IPS-20b (cell line): ENCODE results near the gene AMY2A.
"Not testable (repeated sequence)": the region's sequence is repeated elsewhere in the genome, so short reads cannot be mapped to it uniquely, and the experiment has no call there.

ENCODE experiments used
- H3K27ac ChIP-seq: one replicate; pipeline ENCODE4 v1.5.1; 2013; ENCODE audit warnings: low read length
- H3K27me3 ChIP-seq: 2 replicates; pipeline ENCODE4 v1.6.1; 2013; ENCODE audit warnings: mild to moderate bottlenecking, low read length, inconsistent platforms; ENCODE audit not compliant: insufficient read depth
- H3K36me3 ChIP-seq: 2 replicates; pipeline ENCODE4 v1.6.1; 2013; ENCODE audit warnings: low read depth, mild to moderate bottlenecking, inconsistent platforms, low read length, moderate library complexity; ENCODE audit not compliant: insufficient read depth
- H3K4me1 ChIP-seq: 2 replicates; pipeline ENCODE4 v1.6.1; 2013; ENCODE audit warnings: mild to moderate bottlenecking, control low read depth, inconsistent platforms, low read length, moderate library complexity; ENCODE audit not compliant: insufficient read depth
- H3K4me3 ChIP-seq: 2 replicates; pipeline ENCODE4 v1.5.1; 2013; ENCODE audit warnings: mild to moderate bottlenecking, low read length, inconsistent platforms
- H3K9ac ChIP-seq: 2 replicates; pipeline ENCODE4 v1.6.1; 2013; ENCODE audit warnings: low read depth, mild to moderate bottlenecking, inconsistent platforms, low read length, moderate library complexity
- H3K9me3 ChIP-seq: 2 replicates; pipeline ENCODE4 v1.6.1; 2013; ENCODE audit warnings: mild to moderate bottlenecking, low read depth, low read length, inconsistent platforms; ENCODE audit not compliant: insufficient read depth

Gene AMY2A

GRCh38 chr1:103616994-103617477, at the start of gene AMY2A:
Gene AMY2A, plus strand, starts transcription at chr1:103617427. Its CDS starts 14 bp downstream, at chr1:103617441.
- not testable (repeated sequence) for H3K9ac ChIP-seq, H3K27me3 ChIP-seq

GRCh38 chr1:103569493-103569892, 47.7 kb upstream of the AMY2A start:
- Histone ChIP-seq H3K9me3 (0 out of 2 replicates have a peak, but pooled peaks cover 6% of the 10 kb centered on the region), H3K27me3 (no peaks in the 10 kb centered on the region), H3K27ac (no peak overlapping the region), H3K4me1 (no peaks in the 10 kb centered on the region), H3K4me3 (no peak overlapping the region), H3K9ac (no peak overlapping the region), H3K36me3 (no peaks in the 10 kb centered on the region)

More at GRCh38 chr1:103616994-103617477, at the start of gene AMY2A:
- not testable (repeated sequence) for H3K27ac ChIP-seq, H3K36me3 ChIP-seq, H3K4me3 ChIP-seq, H3K4me1 ChIP-seq, H3K9me3 ChIP-seq

- H3K36me3 ChIP-seq, result not testable (repeated sequence)
Measured at GRCh38 chr1:103571289-103571688, 45.9 kb upstream of the AMY2A start, which contains the start of gene AMY2B. Gene AMY2B, plus strand, starts transcription at chr1:103571589. Its CDS starts 14 bp downstream, at chr1:103571603.

GRCh38 chr1:103576065-103576464, 41.2 kb upstream of the AMY2A start:
- Histone ChIP-seq H3K4me1 (no peaks in the 10 kb centered on the region), H3K9ac (no peak overlapping the region), H3K36me3 (no peaks in the 10 kb centered on the region), H3K27me3 (no peaks in the 10 kb centered on the region), H3K4me3 (no peak overlapping the region), H3K9me3 (no peaks in the 10 kb centered on the region), H3K27ac (no peak overlapping the region)

More at GRCh38 chr1:103571289-103571688, 45.9 kb upstream of the AMY2A start, which contains the start of gene AMY2B:
- not testable (repeated sequence) for H3K4me3 ChIP-seq, H3K27ac ChIP-seq, H3K9me3 ChIP-seq, H3K27me3 ChIP-seq, H3K9ac ChIP-seq, H3K4me1 ChIP-seq

- not testable (repeated sequence) for H3K4me1 ChIP-seq, H3K36me3 ChIP-seq, H3K27me3 ChIP-seq, H3K9me3 ChIP-seq, H3K9ac ChIP-seq, H3K4me3 ChIP-seq, H3K27ac ChIP-seq
Measured at GRCh38 chr1:103576784-103577183, 40.4 kb upstream of the AMY2A start.

- H3K4me1 ChIP-seq, result no peaks in the 10 kb centered on the region
- H3K4me3 ChIP-seq, result no peak overlapping the region
- H3K9me3 ChIP-seq, result peaks cover 6% of the 10 kb centered on the region; the same call in 1 of the 2 replicates
- H3K27me3 ChIP-seq, result no peaks in the 10 kb centered on the region
- no peak overlapping the region for H3K27ac ChIP-seq
- no peaks in the 10 kb centered on the region for H3K36me3 ChIP-seq
- H3K9ac ChIP-seq, result no peak overlapping the region
Measured at GRCh38 chr1:103582464-103582863, 34.8 kb upstream of the AMY2A start.

GRCh38 chr1:103583887-103584286, 33.3 kb upstream of the AMY2A start:
- H3K4me3 ChIP-seq, result no peak overlapping the region
- H3K27me3 ChIP-seq, result no peaks in the 10 kb centered on the region
- H3K4me1 ChIP-seq, result no peaks in the 10 kb centered on the region
- H3K36me3 ChIP-seq, result no peaks in the 10 kb centered on the region
- H3K27ac ChIP-seq, result no peak overlapping the region
- no peak overlapping the region for H3K9ac ChIP-seq
- peaks cover 20% of the 10 kb centered on the region; the same call in 1 of the 2 replicates for H3K9me3 ChIP-seq

GRCh38 chr1:103584537-103584936, 32.7 kb upstream of the AMY2A start:
- no peaks in the 10 kb centered on the region for H3K4me1 ChIP-seq
- H3K27ac ChIP-seq, result no peak overlapping the region
- H3K9me3 ChIP-seq, result peaks cover 27% of the 10 kb centered on the region
- no peaks in the 10 kb centered on the region for H3K27me3 ChIP-seq
- H3K4me3 ChIP-seq, result no peak overlapping the region
- no peak overlapping the region for H3K9ac ChIP-seq
- no peaks in the 10 kb centered on the region for H3K36me3 ChIP-seq

- H3K9me3 ChIP-seq, H3K36me3 ChIP-seq, H3K27ac ChIP-seq, H3K9ac ChIP-seq, H3K4me1 ChIP-seq, H3K27me3 ChIP-seq, H3K4me3 ChIP-seq: not testable (repeated sequence)
Measured at GRCh38 chr1:103602740-103603139, 14.5 kb upstream of the AMY2A start.

- H3K4me3 ChIP-seq, result no peak overlapping the region
- no peak overlapping the region for H3K9ac ChIP-seq
- H3K9me3 ChIP-seq, result no peaks in the 10 kb centered on the region
- no peaks in the 10 kb centered on the region for H3K27me3 ChIP-seq
- H3K4me1 ChIP-seq, result no peaks in the 10 kb centered on the region
- no peak overlapping the region for H3K27ac ChIP-seq
- no peaks in the 10 kb centered on the region for H3K36me3 ChIP-seq
Measured at GRCh38 chr1:103616362-103616761, 865 bp upstream of the AMY2A start.

- H3K9me3 ChIP-seq, H3K27me3 ChIP-seq, H3K9ac ChIP-seq, H3K4me1 ChIP-seq, H3K27ac ChIP-seq, H3K4me3 ChIP-seq, H3K36me3 ChIP-seq: not testable (repeated sequence)
Measured at GRCh38 chr1:103627436-103627835, 10.2 kb downstream of the AMY2A start.

GRCh38 chr1:103641194-103641593, 24.0 kb downstream of the AMY2A start:
- H3K9me3 ChIP-seq, H3K4me3 ChIP-seq, H3K4me1 ChIP-seq, H3K27ac ChIP-seq, H3K9ac ChIP-seq, H3K36me3 ChIP-seq, H3K27me3 ChIP-seq: not testable (repeated sequence)
